Limb (tissue), 2 donors: Measurements from ENCODE around the gene SETSIP.
"Not testable (repeated sequence)": the region's sequence is repeated elsewhere in the genome, so short reads cannot be mapped to it uniquely, and the experiment has no call there.

Source experiments
- DNase-seq, 2 donors: peaks; one replicate each; pipeline ENCODE4 v3.0.0-alpha.2; 2016; ENCODE audit errors: extremely low spot score in 2 of 2

Gene SETSIP, protein sequence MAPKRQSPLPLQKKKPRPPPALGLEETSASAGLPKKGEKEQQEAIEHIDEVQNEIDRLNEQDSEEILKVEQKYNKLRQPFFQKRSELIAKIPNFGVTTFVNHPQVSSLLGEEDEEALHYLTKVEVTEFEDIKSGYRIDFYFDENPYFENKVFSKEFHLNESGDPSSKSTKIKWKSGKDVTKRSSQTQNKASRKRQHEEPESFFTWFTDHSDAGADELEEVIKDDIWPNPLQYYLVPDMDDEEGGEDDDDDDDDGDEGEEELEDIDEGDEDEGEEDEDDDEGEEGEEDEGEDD

DNA sequence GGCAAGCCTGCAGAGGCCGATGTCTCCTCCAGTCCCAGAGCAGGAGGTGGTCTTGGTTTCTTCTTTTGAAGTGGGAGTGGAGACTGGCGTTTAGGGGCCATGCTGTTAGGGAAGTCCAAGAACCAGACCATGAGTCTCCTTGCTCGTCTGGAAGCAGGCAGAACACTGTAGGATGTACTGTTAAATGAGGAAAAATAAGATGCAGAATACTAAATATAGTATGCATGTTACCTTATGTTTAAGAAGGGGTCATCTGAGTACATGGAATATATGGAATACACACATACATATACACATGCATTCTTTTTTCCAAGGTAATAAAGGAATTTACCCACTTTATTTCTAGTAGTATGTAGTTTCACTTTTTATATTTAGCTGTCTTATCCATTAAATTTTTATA is at the start of gene SETSIP:
Gene SETSIP (minus strand): TSS at position 101 of the 400 bp plus-strand sequence. CDS start 0 bp downstream, at position 101.
- DNase-seq: no peak

DNA sequence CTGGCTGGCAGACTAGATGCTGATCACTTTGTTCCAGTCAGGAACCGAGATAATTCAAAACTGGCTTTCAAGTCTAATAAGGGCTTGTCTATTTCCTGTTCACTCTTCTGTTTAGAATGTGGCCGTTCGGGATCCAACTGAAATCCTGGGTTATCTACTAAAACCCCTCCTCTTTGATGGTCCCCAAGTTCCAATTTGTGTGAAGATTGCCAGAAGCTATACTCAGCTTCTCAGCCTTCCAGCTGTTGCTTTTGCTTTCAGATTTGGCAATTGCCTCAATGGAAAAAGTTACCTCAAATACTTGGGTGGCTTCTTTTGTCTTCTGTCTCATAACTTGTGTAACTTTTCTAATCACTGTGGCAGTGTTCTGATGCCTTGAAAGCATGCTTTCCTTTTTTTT is 48.7 kb upstream of the SETSIP start:
- peak in 1 of 2 donors; percentile 5 for DNase-seq

DNA sequence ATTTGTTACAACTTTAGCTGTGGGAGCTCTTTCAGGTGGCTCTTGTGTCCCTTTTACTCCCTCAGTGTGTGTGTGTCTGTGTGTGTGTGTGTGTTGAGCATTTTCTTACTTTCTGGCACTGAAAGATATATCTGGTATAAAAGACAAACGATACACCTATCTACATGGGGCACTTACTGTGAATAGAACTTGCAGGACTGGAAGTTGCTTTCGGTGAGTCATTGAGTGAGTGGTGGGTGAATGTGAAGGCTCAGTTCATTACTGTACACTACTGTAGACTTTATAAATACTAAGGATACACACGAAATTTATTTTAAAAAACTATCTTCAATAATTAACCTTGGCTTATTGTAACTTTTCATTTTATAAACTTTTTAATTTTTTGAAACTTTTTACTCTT is 43.6 kb upstream of the SETSIP start:
- DNase-seq: no peak

DNA sequence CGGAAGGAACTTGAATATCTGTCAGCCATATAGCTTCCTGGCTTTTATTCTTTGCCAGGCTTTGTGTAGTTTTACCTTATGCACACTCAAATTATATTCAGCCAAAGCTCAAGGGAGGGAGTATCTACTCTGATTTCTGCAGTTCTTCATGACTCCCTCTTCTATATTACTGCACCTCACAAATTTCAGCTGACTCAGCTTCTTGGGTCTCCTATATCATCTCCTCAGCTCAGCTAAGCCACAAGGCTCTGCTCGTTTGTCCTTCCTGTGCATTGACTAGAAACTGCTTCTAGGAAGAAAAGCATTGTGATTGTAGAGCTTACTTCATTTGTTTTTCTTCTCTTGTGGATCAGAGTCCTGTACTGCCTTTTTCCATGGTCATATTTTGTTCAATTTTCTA is 42.3 kb upstream of the SETSIP start:
- DNase-seq: no peak

DNA sequence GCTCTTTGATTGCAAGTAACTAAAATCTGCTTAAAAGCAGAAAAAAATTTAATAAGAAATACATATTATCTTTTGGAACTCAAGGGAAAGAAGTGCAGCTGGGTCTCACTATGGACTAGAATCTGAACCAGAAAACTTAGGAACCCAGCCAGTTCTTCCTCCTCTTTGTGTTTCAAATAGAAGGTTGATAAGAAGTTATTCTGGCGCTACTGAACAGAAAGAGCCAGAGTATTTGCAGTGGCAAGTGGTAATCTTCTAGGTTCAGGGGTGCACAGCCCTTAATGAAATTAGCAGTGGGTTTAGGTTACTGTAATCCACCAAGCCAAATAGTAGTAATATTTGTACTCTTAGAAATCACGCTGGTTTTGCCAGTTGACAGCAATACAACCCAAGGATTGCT is 33.4 kb upstream of the SETSIP start:
- no peak for DNase-seq

DNA sequence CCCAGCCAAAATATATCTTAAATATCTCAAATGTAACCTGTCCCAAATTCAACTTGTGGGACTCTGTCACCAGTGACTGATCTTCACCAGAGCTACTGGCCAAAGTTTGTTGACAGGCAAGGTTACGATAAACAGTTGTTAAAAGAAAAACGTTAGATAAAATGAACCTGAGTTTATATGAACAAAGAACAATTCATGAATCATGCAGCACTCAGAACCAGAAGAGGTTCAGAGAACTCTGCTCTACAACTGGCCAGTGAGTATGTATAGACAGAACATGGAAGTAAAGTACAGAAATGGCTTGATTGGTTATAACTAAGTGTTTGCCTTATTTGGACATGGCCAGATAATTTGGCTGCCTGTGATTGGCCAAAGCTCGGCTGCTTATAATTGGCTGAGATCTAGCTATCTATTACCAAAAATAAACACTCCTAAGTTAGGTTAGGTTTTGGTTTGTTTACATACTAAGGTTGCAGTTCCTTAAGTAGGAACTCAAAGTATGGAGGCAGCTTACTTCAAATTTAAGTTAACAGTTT is 30.4 kb upstream of the SETSIP start:
- DNase-seq: no peak

DNA sequence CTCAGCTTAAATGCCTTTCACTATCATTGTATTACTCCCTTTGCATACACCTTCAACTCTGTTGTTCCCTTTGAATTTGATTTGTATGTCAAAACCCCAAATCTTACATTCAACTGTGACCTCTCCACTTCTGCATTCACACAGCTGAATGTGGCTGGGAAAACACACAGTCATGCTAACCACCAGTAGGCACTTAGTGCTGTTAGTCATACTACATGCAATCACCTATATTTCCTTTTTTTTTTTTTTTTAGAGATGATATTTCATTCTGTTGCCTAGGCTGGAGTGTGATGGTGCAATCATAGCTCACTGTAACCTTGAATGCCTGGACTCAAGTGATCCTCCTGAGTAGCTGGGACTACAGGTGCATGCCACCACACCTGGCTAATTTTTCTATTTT is 21.1 kb upstream of the SETSIP start:
- no peak for DNase-seq

DNA sequence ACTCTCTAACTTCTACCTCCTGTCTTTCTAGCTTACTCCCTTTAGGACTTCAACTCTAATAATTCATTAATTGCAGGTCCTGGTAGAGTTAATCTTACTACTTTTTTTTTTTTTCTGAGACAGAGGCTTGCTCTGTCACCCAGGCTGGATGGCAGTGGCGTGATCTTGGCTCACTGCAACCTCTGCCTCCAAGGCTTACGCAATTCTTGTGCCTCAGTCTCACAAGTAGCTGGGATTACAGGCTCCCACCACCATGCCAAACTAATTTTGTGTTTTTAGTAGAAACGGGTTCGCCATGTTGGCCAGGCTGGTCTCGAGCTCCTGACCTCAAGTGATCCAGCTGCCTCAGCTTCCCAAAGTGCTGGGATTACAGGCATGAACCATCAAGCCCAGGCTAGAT is 20.7 kb upstream of the SETSIP start:
- DNase-seq: no peak

DNA sequence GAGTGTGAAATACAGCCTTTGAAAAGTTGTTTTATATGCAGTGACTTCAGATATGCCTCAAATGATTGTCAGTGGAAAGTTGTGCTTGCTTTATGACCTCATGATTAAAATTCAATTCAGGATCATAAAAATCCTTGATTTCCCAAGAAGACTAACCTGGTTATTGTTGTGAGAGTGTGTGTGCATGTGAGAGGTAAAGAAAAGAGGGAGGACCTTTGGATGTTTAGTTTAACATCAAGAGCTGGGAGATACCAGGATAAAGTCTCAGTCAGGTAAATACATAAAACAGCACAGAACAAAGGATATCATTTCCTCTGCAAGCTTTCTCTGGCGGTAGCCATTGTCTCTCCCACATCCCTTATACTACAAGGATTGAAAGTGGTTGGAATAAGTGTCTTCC is 19.4 kb upstream of the SETSIP start:
- no peak for DNase-seq

DNA sequence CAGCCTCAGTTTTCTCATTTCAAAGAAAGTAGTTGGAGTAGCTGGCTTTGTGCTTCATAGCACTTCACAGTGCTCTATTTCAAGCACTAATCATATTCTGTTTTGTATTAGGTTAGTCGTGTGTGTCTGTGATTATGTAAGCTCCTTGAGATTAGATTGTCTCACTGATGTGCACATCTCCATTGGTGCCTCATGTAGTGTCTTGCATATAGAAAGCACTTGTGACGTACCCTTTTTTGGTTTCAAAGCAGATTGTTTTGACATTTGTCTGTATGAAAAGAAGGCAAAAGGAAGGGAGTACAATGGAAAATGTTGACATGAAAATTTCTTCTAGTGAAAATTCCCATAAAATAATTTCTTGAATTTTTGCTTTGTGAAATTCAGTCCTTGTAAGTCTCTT is 18.9 kb upstream of the SETSIP start:
- DNase-seq: no peak

DNA sequence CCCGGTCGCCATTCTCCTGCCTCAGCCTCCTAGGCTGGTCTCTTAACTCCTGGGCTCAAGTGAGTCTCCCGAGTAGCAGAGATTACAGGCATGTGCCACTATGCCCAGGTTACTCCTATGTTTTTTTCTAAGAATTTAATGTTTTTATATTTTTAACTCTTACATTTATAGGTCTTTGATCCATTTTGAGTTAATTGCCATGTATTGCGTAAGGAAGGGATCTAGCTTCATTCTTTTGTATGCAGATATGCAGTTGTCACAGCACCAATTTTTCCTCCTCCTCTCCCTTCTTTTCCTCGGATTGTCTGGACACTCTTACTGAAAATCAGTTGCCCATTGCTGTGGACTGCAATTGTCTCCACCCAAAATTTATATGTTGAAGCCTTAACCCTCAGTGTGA is 16.4 kb upstream of the SETSIP start:
- no peak for DNase-seq

DNA sequence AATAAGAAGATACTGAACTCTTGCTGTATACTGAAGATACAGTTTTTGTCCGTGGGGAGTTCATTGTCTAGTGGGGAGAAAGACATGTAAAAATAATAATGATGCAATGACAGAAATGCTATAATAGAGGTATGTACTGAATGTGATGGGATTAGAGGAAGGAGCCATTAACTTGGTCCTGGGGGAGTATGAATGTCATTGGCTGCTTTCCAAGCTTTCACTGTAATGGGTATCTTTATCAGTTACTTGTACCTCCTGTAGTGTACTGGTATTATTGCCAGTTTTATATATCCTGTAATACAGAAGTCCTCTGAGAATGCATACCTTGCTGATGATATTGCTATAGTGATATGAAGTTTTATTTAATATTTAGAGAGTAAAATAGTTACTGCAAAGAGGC is 12.3 kb upstream of the SETSIP start:
- no peak for DNase-seq

DNA sequence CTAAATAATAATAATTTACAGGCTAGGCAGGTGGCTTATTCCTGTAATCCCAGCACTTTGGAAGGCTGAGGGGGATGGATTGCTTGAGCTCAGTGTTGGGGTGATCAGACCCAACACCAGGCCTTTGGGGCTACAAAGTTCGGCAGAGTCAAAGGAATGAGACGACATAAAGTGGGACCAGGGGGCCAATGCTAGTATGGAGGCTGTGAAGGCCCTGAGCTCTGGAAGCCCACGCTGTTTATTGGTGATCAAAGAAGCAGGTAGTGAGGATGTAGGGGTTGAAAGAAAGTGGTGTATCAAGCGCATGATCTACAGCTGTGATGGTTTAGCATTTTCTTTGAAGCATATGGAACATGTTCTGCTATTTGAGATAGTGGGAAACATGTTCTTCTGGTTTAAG is 10.5 kb upstream of the SETSIP start:
- no peak for DNase-seq

DNA sequence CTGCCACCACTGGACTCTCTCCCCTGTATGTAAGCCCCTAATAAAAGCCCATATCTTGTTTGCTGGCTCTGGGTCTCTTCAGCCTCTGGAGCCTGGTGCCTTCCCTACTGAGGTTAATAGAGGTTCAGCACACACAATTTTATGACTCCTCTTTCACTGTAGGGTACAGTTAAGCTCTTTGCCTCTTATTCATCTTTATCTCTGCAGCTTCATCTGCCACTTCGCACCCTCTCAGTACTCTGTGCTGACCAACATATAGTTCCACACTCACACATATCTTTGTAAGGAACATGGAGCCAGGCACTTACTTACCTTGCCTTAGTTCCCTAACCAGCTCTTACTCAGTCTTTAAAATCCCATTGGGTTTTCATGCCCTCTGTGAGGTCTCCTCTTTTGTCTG is 9.4 kb upstream of the SETSIP start:
- DNase-seq: no peak

DNA sequence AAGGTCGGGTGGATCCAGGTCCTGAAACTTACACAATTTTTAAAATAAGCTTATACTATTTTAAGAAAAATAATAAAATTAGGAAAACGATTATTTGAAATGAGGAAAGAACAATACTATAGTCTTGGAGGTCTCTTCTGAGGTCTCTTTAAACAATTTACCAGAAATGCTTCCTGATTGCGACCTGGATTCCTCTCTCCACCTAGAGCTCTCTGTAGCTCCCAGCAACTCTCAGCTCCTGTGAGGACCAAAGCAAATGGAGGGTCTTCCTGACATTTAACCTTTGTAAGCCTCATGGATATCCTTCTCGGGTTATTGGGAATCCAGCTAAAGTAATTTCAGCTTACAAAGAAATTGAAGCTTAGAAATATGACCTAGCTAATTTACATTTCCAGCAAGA is 5.8 kb upstream of the SETSIP start:
- no peak for DNase-seq

DNA sequence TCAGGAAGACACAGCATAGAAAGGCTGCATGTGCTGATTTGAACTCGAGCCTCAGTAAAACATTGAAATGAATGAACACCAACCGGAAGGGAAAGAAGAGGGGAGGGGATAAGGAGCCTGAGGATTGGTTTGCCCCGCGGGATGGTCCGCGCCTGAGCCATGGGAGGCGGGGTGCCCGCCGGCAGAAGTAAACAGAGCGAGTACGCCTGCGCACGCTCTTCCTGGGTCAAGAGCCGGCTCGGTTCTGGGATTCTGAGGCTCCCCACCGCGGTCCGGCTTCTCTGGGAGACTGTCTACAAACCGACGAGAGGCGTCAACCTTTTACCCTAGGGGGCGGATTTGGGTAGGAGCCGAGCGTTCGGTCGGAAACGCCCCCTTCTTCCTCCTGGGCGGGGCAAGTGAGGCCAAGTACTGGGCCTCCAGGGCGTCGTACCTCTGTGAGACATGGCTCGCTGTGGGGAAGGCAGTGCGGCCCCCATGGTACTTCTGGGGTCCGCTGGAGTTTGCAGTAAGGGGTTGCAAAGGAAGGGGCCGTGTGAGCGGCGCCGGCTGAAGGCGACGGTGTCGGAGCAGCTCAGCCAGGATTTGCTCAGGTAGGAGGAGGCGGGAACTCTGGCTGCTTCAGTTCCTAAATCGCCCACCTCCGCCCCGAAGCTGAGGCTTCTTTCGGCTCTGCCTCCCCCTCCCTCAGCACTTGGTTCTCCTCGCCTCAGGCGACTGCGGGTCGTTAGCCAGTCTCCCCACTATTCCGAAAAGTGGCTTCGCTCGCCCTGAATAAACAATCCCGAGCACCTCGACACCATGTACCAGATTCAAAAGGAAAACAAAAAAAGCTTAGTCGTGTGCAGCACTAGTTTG is 5.1 kb upstream of the SETSIP start, which contains the start of gene BTBD8:
Gene BTBD8 (plus strand): TSS at position 218 of the 858 bp plus-strand sequence. CDS start 227 bp downstream, at position 445.
- peak; percentile 62 to 82 for DNase-seq

DNA sequence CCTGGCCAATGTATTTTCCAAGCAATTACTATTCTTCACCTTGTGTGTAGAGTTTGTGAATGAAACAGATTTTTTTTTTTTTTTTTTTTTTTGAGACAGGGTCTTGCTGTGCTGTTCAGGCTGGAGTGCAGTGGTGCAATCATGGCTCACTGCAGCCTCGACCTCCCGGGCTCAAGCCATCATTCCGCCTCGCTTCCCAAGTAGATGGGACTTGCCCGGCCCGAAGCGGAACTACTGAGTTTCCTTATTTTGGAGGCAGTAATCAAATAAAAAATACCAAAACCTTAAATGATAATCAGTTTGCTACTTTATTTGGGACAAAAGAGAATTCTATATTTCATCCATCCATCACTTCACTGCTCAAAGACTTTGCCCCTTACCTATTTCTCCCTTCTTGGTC is 4.2 kb upstream of the SETSIP start:
- DNase-seq: no peak

DNA sequence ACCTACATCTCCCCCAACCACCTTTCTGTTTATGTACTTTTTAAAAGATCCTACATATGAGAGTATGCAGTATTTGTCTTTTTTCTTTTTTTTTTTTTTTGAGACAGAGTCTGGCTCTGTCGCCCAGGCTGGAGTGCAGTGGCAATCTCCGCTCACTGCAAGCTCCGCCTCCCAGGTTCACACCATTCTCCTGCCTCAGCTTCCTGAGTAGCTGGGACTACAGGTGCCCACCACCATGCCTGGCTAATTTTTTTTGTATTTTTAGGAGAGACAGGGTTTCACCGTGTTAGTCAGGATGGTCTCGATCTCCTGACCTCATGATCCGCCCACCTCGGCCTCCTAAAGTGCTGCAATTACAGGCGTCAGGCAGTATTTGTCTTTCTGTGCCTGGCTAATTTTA is 2.9 kb upstream of the SETSIP start:
- DNase-seq: not testable (repeated sequence)

DNA sequence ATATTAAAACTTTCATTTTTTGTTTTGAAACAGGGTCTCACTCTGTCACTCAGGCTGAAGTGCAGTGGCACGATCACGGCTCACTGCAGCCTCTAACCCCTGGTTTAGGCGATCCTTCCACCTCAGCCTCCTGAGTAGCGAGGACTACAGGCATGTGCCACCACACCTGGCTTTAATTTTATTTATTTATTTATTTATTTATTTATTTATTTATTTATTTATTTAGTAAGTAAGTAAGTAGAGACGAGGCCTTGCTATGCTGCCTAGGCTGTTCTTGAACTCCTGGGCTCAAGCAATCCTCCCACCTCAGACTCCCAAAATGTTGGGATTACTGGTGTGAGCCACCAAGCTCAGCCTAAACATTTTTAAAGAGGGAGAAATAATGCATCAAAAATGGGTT is 1.2 kb upstream of the SETSIP start:
- no peak for DNase-seq

DNA sequence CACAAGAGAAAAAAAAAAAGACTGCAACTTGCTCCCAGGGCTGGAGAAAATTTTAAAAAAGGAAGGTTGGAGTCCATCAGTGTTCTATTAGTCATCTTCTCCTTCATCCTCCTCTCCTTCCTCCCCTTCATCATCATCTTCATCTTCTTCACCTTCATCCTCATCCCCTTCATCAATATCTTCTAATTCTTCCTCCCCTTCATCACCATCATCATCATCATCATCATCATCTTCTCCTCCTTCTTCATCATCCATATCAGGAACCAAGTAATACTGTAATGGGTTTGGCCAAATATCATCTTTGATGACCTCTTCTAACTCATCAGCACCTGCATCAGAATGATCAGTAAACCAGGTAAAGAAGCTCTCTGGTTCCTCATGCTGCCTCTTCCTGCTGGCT is 765 bp downstream of the SETSIP start:
- not testable (repeated sequence) for DNase-seq

DNA sequence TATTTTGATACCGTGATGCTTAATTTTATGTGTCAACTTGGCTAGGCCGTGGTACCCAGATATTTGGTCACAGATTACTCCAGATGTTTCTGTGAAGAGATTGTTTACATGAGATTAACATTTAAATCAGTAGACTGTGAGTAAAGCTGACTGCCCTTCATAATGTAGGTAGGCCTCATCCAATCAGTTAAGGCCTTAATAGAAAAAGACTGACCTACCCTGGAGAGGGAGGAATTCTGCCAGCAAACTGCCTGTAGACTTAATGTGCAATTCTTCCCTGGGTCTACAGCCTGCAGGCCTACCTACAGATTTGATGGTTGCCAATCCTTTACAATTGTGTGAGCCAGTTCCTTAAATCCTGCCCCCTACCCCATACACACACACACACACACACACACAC is 4.3 kb downstream of the SETSIP start:
- DNase-seq: no peak

DNA sequence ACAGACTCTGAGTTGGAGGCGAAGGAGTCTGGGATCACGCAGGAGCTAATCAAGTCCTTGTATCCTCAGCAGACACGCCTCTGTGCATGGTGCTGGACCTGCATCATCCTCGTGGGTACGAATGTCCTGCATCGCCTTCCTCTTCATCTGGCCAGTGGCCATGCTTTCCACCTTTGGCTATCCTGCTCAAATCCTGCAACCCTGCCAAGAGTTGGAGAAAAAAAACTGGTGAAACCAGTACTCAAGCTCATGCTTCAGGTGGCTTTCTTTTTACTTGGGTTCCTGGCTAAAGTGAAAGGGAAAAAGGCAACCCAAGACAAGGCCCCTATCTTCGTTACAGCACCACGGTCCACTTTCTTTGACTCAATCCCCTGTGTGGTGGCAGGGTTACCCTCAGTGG is 8.9 kb downstream of the SETSIP start:
- DNase-seq: no peak

DNA sequence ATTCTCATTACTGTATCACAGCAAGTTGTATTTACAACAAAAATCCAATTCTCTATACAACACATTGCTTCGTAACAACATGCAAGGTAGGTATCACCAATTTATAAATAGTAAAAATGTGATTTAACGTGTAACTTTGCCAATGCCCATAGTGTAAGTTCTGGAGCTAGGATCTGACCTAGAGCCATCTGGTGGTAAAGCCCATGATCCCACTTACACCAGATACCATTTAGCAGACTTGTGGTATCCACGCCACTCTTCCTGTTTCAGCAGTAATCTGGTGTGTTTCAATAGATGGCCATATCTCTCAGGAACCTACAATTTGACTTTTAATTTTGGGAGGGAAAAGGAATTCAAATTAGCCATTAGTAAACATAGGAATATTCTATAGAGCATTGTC is 10.2 kb downstream of the SETSIP start:
- no peak for DNase-seq
